HEK293 (cell line): ENCODE measurements around the gene CDH6.

ENCODE experiments used
- CTCF ChIP-seq: fragments of 450-650 bp; formaldehyde crosslinking; IDR thresholded peaks from 2 replicates; pipeline ENCODE4 v1.5.1; 2016; ENCODE audit warnings: missing biosample characterization, missing genetic modification characterization
- REST ChIP-seq: fragments of 450-650 bp; formaldehyde crosslinking; IDR thresholded peaks from 2 replicates; pipeline ENCODE4 v1.5.1; 2016; ENCODE audit warnings: missing biosample characterization, missing genetic modification characterization
- ZBTB11 ChIP-seq: fragments of 450-650 bp; formaldehyde crosslinking; conservative IDR thresholded peaks from 2 replicates; pipeline ENCODE4 v1.5.1; 2016; ENCODE audit warnings: low read depth, missing biosample characterization, missing genetic modification characterization
- ZNF146 ChIP-seq: fragments of 450-650 bp; formaldehyde crosslinking; IDR thresholded peaks from 2 replicates; pipeline ENCODE4 v1.5.1; 2016; ENCODE audit warnings: missing biosample characterization, missing genetic modification characterization
- ZNF214 ChIP-seq: fragments of 450-650 bp; formaldehyde crosslinking; IDR thresholded peaks from 2 replicates; pipeline ENCODE4 v1.5.1; 2017; ENCODE audit warnings: missing biosample characterization, mild to moderate bottlenecking, missing genetic modification characterization, borderline replicate concordance
- ZNF423 ChIP-seq: fragments of 450-650 bp; formaldehyde crosslinking; IDR thresholded peaks from 2 replicates; pipeline ENCODE4 v1.5.1; 2016; ENCODE audit warnings: missing biosample characterization, missing genetic modification characterization
- ZNF571 ChIP-seq: fragments of 450-650 bp; formaldehyde crosslinking; IDR thresholded peaks from 2 replicates; pipeline ENCODE4 v1.5.0; 2017; ENCODE audit warnings: missing biosample characterization, missing genetic modification characterization
- ZNF624 ChIP-seq: fragments of 450-650 bp; formaldehyde crosslinking; IDR thresholded peaks from 2 replicates; pipeline ENCODE4 v1.5.1; 2017; ENCODE audit warnings: missing biosample characterization, missing genetic modification characterization
- ZNF76 ChIP-seq: fragments of 450-650 bp; formaldehyde crosslinking; IDR thresholded peaks from 2 replicates; pipeline ENCODE4; 2016; ENCODE audit warnings: low read depth, missing biosample characterization, missing genetic modification characterization, borderline replicate concordance

- TF ChIP-seq ZNF76 (no peak), CTCF (no peak), ZNF571 (tag by site-specific recombination) (no peak), REST (no peak), ZNF214 (tag by site-specific recombination) (no peak), ZNF146 (tag by site-specific recombination) (no peak), ZNF624 (tag by site-specific recombination) (no peak), ZNF423 (tag by site-specific recombination) (no peak), ZBTB11 (tag by site-specific recombination) (no peak)
Observed at GRCh38 chr5:31361234-31361633, 167.7 kb downstream of the CDH6 start.
